Fibroblast of mammary gland (primary cell): ENCODE data around the gene SLC36A2.
"Not testable (repeated sequence)": the region's sequence is repeated elsewhere in the genome, so short reads cannot be mapped to it uniquely, and the experiment has no call there.

ENCODE experiments used
- DNase-seq: peaks from one replicate; pipeline ENCODE4 v3.0.0-alpha.2; 2010; ENCODE audit warnings: low read depth
- H3K4me3 ChIP-seq: 2 replicates; pipeline ENCODE4 v1.5.1; 2011; ENCODE audit warnings: low read depth, mild to moderate bottlenecking, low read length, moderate library complexity; ENCODE audit not compliant: control insufficient read depth
- TF ChIP-seq, protein P1 (sequence below): conservative IDR thresholded peaks from 2 replicates; pipeline ENCODE4 v1.5.1; 2011; ENCODE audit warnings: low read depth, low read length, inconsistent platforms; ENCODE audit not compliant: control insufficient read depth, insufficient read depth

The SLC36A2 gene

DNA sequence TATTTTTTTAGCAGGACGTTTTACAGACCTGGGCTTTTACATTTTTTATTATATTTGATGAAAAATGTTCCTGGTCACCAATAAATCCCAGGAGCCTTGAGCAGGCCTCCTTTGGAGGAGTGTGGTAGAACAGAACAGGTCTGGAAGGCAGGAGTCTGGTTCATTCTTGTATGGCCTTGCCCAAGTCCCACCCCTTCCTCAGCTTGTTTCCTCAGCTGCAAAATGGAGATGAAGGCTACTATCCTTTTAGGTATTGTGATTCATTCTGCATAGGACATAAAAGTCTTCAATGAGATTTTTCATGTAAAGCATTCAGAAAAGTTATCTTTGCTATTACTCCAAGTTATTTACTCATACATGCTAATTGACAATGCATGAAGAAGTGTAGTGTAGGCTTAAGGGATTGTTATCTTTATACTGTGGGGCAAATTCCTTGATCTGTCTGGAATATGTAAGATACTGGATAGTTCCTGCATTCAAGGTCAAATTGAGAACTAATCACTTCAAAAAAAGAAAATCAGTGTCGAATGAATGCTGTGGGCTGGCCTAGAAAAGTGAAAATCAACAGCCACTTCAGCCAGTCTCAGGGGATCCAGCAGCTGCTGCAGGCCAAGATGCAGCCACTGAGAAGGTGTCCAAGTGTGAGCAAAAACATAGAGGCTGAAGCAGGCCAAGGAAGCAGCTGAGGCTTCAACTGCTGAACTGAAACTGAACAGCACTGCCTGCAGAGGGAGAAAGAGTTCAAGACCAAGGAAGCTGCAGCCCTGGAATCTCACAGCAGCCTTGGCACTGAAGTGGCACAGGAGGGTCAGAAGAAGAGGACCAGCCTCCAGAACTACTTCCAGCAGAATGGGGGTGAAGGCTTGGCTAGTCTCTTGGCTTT is 28.3 kb downstream of the SLC36A2 start:
- TF ChIP-seq, protein P1, sequence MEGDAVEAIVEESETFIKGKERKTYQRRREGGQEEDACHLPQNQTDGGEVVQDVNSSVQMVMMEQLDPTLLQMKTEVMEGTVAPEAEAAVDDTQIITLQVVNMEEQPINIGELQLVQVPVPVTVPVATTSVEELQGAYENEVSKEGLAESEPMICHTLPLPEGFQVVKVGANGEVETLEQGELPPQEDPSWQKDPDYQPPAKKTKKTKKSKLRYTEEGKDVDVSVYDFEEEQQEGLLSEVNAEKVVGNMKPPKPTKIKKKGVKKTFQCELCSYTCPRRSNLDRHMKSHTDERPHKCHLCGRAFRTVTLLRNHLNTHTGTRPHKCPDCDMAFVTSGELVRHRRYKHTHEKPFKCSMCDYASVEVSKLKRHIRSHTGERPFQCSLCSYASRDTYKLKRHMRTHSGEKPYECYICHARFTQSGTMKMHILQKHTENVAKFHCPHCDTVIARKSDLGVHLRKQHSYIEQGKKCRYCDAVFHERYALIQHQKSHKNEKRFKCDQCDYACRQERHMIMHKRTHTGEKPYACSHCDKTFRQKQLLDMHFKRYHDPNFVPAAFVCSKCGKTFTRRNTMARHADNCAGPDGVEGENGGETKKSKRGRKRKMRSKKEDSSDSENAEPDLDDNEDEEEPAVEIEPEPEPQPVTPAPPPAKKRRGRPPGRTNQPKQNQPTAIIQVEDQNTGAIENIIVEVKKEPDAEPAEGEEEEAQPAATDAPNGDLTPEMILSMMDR: peak; percentile 19
- peak; percentile 14 for DNase-seq
- no peak overlapping the region for H3K4me3 ChIP-seq

DNA sequence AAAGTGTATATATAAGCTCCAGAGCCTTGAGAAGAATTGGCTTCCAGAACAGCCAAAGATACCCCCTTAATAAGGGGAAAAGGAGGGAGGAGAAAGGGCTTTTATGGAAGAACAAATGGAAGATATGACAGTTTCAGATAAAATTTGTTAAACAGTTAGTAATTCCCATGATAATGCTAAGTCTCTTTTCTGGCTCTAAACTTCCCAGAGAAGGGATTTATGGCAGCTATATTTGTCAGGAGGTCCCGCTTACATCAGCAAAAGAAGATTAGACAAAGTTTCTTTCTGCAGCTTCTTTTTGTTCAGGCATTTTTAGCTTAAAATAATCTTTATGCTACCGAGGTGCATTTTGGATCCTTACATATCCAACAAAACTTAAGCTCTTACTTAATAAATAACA is 29.5 kb downstream of the SLC36A2 start:
- no peak overlapping the region for H3K4me3 ChIP-seq
- no peak for DNase-seq
- TF ChIP-seq, protein P1: no peak

DNA sequence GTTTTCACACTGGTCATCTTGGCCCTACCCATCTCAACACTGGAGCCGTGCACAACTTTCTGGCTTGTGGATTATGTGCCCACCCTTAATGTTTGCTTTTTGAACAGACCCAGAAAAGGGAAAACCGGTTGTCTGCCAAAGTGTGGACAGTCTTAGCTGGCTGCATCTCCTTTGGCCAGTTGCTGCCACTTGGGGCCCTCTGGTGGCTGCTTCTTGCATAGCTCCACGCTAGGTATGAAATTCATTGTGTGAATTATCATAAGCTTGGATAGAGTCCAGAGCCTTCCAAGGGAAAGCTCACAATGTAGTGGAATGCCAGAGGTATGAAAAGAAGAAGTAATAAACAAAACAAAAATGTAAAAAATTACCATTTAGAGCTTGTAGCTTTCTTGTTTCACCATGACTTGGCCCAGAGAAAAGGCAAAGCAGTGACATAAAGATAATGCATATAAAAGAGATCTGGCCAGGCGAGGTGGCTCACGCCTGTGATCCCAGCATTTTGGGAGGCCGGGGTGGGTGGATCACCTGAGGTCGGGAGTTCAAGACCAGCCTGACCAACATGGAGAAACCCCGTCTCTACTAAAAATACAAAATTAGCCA is 31.3 kb downstream of the SLC36A2 start:
- DNase-seq: peak; percentile 64
- TF ChIP-seq, protein P1: peak; percentile 91
- H3K4me3 ChIP-seq: no peak overlapping the region

DNA sequence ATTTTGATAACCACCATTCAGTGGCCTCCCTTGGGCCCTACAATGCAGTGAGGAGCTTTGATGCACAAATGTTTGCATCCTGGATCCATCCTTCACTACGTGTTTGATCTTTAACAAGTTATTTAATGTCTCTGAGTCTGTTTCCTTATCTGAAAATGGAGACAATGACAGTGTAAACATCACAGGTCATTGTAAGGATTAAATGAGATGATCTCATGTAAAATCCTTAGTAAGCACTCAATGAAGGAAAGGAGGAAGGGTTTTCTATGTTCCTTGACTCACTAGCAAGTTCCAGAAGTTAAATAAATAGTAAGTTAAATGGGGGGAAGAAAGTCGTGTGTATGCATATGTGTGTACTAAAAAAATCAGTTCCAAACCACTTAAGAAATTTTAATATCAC is 34.0 kb downstream of the SLC36A2 start:
- TF ChIP-seq, protein P1: no peak
- DNase-seq: no peak
- no peak overlapping the region for H3K4me3 ChIP-seq

DNA sequence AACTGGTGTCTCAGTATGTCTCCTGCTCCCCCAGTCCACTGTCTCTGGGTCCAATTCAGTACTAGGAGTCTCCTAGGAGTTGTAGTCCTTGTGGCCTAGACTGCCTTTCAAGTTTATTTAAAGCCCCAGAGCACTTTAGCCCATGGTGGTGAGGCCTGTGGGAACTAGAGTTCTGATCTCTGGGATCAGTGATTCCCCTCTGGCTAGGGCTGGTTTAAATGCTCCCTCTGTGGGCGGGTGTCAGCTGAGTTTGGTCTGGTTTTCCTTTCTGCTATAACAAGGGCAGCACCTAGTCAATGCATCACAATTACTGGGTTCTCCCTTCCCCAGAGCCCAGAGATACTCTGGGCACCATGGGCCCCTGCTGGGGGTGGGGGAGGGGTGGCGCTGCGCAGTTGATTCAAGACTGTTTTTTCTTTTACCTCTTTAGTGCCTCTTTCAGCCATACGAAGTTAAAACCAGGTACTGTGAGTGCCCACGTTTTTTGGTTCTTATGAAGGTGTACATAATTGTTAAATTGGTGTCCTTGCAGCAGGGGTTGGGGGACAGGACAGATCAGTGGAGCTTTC is 34.5 kb downstream of the SLC36A2 start:
- no peak overlapping the region for H3K4me3 ChIP-seq
- TF ChIP-seq, protein P1: no peak
- no peak for DNase-seq

DNA sequence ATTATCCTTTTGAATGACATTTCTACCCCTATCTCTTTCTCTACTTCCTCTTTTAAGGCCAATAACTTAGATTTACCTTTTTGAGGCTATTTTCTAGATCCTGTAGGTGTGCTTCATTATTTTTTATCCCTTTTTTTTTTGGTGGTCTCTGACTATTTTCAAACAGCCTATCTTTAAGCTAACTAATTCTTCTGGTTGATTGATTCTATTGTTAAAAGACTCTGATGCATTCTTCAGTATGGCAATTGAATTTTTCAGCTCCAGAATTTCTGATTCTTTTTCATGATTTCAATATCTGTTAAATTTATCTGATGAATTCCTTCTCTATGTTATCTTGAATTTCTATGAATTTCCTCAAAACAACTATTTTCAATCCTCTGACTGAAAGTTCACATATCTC is 36.4 kb downstream of the SLC36A2 start:
- no peak for DNase-seq
- TF ChIP-seq, protein P1: no peak
- no peak overlapping the region for H3K4me3 ChIP-seq

DNA sequence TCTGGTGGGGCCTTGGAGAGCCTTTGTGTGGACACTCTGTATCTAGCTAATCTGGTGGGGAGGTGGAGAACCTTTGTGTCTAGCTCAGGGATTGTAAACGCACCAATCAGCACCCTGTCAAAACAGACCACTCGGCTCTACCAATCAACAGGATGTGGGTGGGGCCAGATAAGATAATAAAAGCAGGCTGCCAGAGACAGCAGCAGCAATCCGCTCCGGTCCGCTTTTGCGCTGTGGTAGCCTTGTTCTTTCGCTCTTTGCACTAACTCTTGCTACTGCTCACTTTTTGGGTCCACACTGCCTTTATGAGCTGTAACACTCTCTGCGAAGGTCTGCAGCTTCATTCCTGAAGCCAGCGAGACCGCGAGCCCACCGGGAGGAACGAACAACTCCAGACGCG is 37.5 kb downstream of the SLC36A2 start:
- DNase-seq, H3K4me3 ChIP-seq: not testable (repeated sequence)

DNA sequence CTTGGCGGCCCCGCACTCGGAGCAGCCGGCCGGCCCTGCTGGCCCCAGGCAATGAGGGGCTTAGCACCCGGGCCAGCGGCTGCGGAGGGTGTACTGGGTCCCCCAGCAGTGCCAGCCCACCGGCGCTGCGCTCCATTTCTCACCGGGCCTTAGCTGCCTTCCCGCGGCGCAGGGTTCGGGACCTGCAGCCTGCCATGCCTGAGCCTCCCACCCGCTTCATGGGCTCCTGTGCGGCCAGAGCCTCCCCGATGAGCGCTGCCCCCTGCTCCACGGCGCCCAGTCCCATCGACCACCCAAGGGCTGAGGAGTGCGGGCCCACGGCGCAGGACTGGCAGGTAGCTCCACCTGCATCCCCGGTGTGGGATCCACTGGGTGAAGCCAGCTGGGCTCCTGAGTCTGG is 38.1 kb downstream of the SLC36A2 start:
- not testable (repeated sequence) for DNase-seq, H3K4me3 ChIP-seq
